LNCAP (cell line): ENCODE measurements around the gene PREX1.

Source experiments
- CTCF ChIP-seq: fragments of 450-650 bp; IDR thresholded peaks from 2 replicates; pipeline ENCODE4 v1.5.1; 2017; ENCODE audit warnings: mild to moderate bottlenecking

PREX1 gene

GRCh38 chr20:48701702-48702101 is 126.1 kb downstream of the PREX1 start:
- TF ChIP-seq CTCF, result no peak

GRCh38 chr20:48698507-48699267 is 129.1 kb downstream of the PREX1 start:
- no peak for TF ChIP-seq CTCF

- TF ChIP-seq CTCF, result no peak
These were observed 129.8 kb downstream of the PREX1 start for GRCh38 chr20:48697845-48698491.

GRCh38 chr20:48696671-48697070 is 131.1 kb downstream of the PREX1 start:
- no peak for TF ChIP-seq CTCF

GRCh38 chr20:48695738-48696137 is 132.1 kb downstream of the PREX1 start:
- no peak for TF ChIP-seq CTCF

DNA sequence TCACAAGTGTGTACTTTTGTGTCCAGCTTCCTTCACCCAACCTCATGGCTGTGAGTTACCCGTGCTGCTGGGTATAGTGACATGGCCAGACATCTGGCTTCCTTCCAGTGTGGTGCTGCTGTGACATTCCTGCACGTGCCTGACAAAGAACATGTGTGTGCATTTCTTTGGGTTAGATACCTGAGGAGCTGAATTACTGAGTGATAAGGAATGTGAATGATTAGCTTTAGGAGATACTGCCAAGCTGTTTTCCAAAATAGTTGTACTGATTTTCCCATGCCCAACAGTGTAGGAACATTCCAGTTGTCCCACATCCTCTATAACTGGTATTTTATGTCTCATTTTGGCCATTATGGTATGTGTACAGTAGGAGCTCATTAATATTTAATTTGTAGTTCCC is 132.5 kb downstream of the PREX1 start:
- no peak for TF ChIP-seq CTCF

- no peak for TF ChIP-seq CTCF
These were observed 133.4 kb downstream of the PREX1 start for GRCh38 chr20:48694381-48694865.
